ENCODE data around the gene LDB2. TPM values are rescaled to one million over a fixed set of nuclear protein-coding genes. Genes with fewer than 3 reads are reported as not detected.

Gene LDB2
- polyA plus RNA-seq, 2 of the 4 experiments (the other 2 are of a cell fraction) = not detected

DNA sequence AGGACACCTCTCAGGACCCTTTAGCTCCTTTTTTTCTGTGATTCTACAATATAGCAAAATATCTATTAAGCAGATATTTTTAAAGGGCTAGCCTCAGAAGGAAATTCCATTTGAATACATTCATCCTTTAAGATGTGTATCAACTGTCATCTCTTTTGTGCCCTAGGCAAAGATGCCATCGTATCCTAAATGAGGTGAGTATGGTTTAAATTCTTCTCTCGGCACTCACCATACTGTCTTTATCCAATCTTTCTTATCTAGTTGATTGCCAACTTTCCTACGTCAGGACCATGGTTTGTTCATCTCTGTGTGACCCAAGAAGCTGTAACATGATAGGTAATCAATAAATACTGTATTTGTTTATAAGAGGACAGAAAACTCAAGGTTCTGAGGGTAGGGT lies 176.0 kb downstream of the LDB2 start:
- Histone ChIP-seq H3K4me1 (no peaks in the 10 kb centered on the region), H3K27ac (no peak overlapping the region), H3K4me3 (no peak overlapping the region), H3K4me2 (no peak overlapping the region), H3K9me3 (no peaks in the 10 kb centered on the region)
- no peak for ATAC-seq
- WGBS (ENCODE audit: missing lambda C conversion rate) = 18% methylated on average over 3 of the region's 3 CpGs
- no peak for TF ChIP-seq MYC (IDR thresholded peaks at IDR 0.05; ENCODE audit: borderline replicate concordance, low read length)
- TF ChIP-seq ZC3H11A (IDR thresholded peaks at IDR 0.05) = no peak
- TF ChIP-seq CEBPB (IDR thresholded peaks at IDR 0.05) = no peak
- TF ChIP-seq NFE2L2 (conservative IDR thresholded peaks at IDR 0.05; ENCODE audit: low read length) = no peak
- no peak for TF ChIP-seq HEYL (CRISPR knock-in tag; IDR thresholded peaks at IDR 0.05)
- TF ChIP-seq EHMT2 (IDR thresholded peaks at IDR 0.05; ENCODE audit: low read depth) = no peak
- no peak for TF ChIP-seq RCOR1 (IDR thresholded peaks at IDR 0.05; ENCODE audit: low read depth, low read length)
- no peak for TF ChIP-seq JUN (IDR thresholded peaks at IDR 0.05)
- TF ChIP-seq, protein P1, sequence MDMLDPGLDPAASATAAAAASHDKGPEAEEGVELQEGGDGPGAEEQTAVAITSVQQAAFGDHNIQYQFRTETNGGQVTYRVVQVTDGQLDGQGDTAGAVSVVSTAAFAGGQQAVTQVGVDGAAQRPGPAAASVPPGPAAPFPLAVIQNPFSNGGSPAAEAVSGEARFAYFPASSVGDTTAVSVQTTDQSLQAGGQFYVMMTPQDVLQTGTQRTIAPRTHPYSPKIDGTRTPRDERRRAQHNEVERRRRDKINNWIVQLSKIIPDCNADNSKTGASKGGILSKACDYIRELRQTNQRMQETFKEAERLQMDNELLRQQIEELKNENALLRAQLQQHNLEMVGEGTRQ (IDR thresholded peaks at IDR 0.05) = no peak
- TF ChIP-seq ZNF302 (CRISPR knock-in tag; IDR thresholded peaks at IDR 0.05) = no peak
- no peak for TF ChIP-seq CBX2 (IDR thresholded peaks at IDR 0.05; ENCODE audit: borderline replicate concordance, low read depth)
- no peak for TF ChIP-seq ZFP36 (IDR thresholded peaks at IDR 0.05; ENCODE audit: borderline replicate concordance, partially characterized antibody)
- TF ChIP-seq, protein P2, sequence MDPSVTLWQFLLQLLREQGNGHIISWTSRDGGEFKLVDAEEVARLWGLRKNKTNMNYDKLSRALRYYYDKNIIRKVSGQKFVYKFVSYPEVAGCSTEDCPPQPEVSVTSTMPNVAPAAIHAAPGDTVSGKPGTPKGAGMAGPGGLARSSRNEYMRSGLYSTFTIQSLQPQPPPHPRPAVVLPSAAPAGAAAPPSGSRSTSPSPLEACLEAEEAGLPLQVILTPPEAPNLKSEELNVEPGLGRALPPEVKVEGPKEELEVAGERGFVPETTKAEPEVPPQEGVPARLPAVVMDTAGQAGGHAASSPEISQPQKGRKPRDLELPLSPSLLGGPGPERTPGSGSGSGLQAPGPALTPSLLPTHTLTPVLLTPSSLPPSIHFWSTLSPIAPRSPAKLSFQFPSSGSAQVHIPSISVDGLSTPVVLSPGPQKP (IDR thresholded peaks at IDR 0.05; ENCODE audit: low read depth, low read length) = no peak
- TF ChIP-seq HDAC2 (IDR thresholded peaks at IDR 0.05) = no peak
- no peak for TF ChIP-seq PHF8 (IDR thresholded peaks at IDR 0.05; ENCODE audit: borderline replicate concordance, low read depth)
- ChIA-PET CTCF (no interaction called here), POLR2A (no interaction called here)
- no peak for DNase-seq (ENCODE audit: low read depth in 1 of 2, low spot score in 1 of 2)
- FAIRE-seq = no peak

DNA sequence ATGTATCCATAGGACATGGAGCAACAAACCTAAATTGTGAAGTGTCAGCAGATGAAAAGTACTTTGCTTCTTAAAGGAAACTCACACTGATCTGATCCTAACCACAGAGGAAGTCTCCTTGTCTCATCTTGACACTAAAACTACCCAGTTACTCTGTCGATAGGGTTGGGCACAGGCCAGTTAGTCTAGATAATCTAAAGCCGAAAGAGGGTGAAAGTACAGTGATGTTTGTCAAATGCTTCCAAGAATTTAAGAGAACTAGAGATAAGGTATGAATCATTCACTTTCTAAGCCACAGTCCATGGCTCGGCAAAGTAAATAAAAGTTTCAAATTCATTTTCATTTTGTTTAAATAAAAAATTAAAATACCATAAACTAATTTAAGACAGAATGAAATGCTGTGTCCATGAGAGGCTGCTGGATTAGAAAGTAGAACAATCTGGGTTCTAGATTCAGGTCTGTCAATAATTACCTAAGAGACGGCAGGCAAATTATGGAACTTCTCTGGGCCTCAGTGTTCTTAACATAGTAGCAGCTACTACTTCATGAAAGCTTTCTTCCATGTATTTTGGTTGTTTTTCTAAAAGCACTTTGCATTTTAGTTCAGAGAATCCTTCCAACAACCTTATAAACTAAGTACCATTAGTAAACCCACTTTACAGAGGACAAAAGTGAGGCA lies 176.7 kb downstream of the LDB2 start:
- Histone ChIP-seq H3K4me1 (no peaks in the 10 kb centered on the region), H3K4me2 (no peak overlapping the region), H3K4me3 (no peak overlapping the region), H3K27ac (no peak overlapping the region), H3K9me3 (no peaks in the 10 kb centered on the region)
- no peak for DNase-seq (ENCODE audit: low read depth in 1 of 2, low spot score in 1 of 2)
- no peak for FAIRE-seq
- 0% methylated on average over 4 of the region's 4 CpGs for WGBS (ENCODE audit: missing lambda C conversion rate)
- ChIA-PET CTCF (no interaction called here), POLR2A (no interaction called here)
- ATAC-seq = no peak
- TF ChIP-seq, protein P2 (IDR thresholded peaks at IDR 0.05; ENCODE audit: low read depth, low read length) = no peak
- no peak for TF ChIP-seq EHF (CRISPR knock-in tag; IDR thresholded peaks at IDR 0.05)
- no peak for TF ChIP-seq RFX5 (IDR thresholded peaks at IDR 0.05)
- TF ChIP-seq, protein P3, sequence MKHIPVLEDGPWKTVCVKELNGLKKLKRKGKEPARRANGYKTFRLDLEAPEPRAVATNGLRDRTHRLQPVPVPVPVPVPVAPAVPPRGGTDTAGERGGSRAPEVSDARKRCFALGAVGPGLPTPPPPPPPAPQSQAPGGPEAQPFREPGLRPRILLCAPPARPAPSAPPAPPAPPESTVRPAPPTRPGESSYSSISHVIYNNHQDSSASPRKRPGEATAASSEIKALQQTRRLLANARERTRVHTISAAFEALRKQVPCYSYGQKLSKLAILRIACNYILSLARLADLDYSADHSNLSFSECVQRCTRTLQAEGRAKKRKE (CRISPR knock-in tag; IDR thresholded peaks at IDR 0.05; ENCODE audit: low read depth) = no peak
- TF ChIP-seq ZSCAN20 (CRISPR knock-in tag; IDR thresholded peaks at IDR 0.05) = no peak
- no peak for TF ChIP-seq ZNF302 (CRISPR knock-in tag; IDR thresholded peaks at IDR 0.05)
- no peak for TF ChIP-seq CHD4 (IDR thresholded peaks at IDR 0.05; ENCODE audit: borderline replicate concordance)
- no peak for TF ChIP-seq FOXS1 (CRISPR knock-in tag; IDR thresholded peaks at IDR 0.05)
- no peak for TF ChIP-seq HOXB13 (CRISPR knock-in tag; IDR thresholded peaks at IDR 0.05; ENCODE audit: low read depth)
- no peak for TF ChIP-seq RAD21 (conservative IDR thresholded peaks at IDR 0.05 in 1 of 2, IDR thresholded peaks at IDR 0.05 in 1 of 2)
- TF ChIP-seq CBX2 (IDR thresholded peaks at IDR 0.05; ENCODE audit: borderline replicate concordance, low read depth) = no peak

Data from A549 (cell line).